Measurements from ENCODE around the gene ADISSP.
A peak's percentile ranks its signal among the peaks of the same experiment; 100 is the strongest.

Gene ADISSP

GRCh38 chr20:3744806-3745685 lies 22.5 kb downstream of the ADISSP start:
- Histone ChIP-seq H3K4me3 (no peak overlapping the region), H3K27ac (no peak overlapping the region), H3K27me3 (peaks cover 0 to 3% (median 0%) of the 10 kb centered on the region in 11 experiments; a peak in 1 of 22 replicates), H3K4me1 (peaks cover 0 to 17% (median 7%) of the 10 kb centered on the region in 10 experiments; a peak in 13 of 20 replicates), H3K9me3 (replicated peaks in 1 of 11) (no peaks in the 10 kb centered on the region), H3K36me3 (0 out of 22 replicates have a peak, but pooled peaks cover 0 to under 1% (median 0%) of the 10 kb centered on the region in 11 experiments), H3K4me2 (peak overlapping the region; percentile 10 to 54 (median 41); a peak in 16 of 22 replicates), H4K20me1 (peaks cover 0 to 29% (median 6%) of the 10 kb centered on the region in 11 experiments; a peak in 7 of 22 replicates), H3K9ac (no peak overlapping the region)
- TF ChIP-seq Cebpa-rat (IDR thresholded peaks at IDR 0.05), result no peak

DNA sequence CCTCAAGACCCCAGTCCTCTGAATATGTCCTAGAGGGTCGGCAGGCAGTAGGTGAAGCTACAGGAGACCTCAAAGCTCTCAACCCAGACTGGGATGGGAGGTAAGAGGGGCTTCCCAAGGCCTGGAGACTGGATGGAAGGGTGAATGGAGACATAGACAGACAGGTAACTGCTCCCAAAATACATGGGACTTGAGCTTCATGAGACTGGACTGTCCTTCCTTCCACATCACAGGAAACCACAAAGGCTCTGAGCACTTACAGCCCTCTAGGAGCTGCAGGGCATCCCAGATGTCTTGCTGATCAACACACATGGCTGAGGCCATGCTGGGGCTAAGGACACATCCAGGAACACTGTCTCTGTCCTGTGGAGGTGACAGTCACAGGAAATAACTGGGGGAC lies 23.5 kb downstream of the ADISSP start:
- H3K4me1 ChIP-seq, result peaks cover 5 to 28% (median 8%) of the 10 kb centered on the region in 10 experiments; a peak in 14 of 20 replicates
- H3K27me3 ChIP-seq, result peaks cover 0 to 3% (median 0%) of the 10 kb centered on the region in 11 experiments; a peak in 1 of 22 replicates
- H3K4me2 ChIP-seq, result peak overlapping the region in 2 of 11 experiments; percentile 41 to 48; a peak in 1 of 22 replicates
- H3K27ac ChIP-seq, result no peak overlapping the region
- no peaks in the 10 kb centered on the region for H3K36me3 ChIP-seq
- peaks cover 0 to 19% (median 0%) of the 10 kb centered on the region in 11 experiments; a peak in 6 of 22 replicates for H4K20me1 ChIP-seq
- no peak overlapping the region for H3K4me3 ChIP-seq
- no peak for TF ChIP-seq Cebpa-rat (IDR thresholded peaks at IDR 0.05)
- no peak overlapping the region for H3K9ac ChIP-seq
- H3K9me3 ChIP-seq (replicated peaks in 1 of 11), result no peaks in the 10 kb centered on the region

DNA sequence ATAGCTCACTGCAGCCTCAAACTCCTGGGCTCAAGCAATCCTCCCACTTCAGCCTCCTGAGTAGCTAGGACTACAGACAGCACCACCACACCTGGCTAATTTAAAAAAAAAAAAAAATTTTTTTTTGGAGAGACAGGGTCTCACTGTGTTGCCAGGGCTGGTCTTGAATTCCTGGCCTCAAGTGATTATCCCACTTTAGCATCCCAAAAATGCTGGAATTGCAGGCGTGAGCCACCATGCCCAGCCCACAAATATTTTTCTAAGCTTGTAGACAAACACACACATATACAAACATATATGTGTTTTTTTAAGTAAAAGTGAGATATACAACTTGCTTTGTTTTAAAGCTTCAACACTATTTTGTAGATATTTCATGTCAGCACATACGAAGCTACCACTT lies 24.3 kb downstream of the ADISSP start:
- Histone ChIP-seq H4K20me1 (peaks cover 0 to 11% (median 0%) of the 10 kb centered on the region in 11 experiments; a peak in 5 of 22 replicates), H3K4me3 (no peak overlapping the region), H3K27ac (no peak overlapping the region), H3K9ac (no peak overlapping the region), H3K9me3 (replicated peaks in 1 of 11) (no peaks in the 10 kb centered on the region), H3K36me3 (no peaks in the 10 kb centered on the region), H3K4me1 (peaks cover 5 to 28% (median 8%) of the 10 kb centered on the region in 10 experiments; a peak in 14 of 20 replicates), H3K4me2 (no peak overlapping the region), H3K27me3 (peaks cover 0 to 3% (median 0%) of the 10 kb centered on the region in 11 experiments; a peak in 1 of 22 replicates)
- no peak for TF ChIP-seq Cebpa-rat (IDR thresholded peaks at IDR 0.05)

GRCh38 chr20:3741836-3742458 lies 25.6 kb downstream of the ADISSP start:
- no peak for TF ChIP-seq Cebpa-rat (IDR thresholded peaks at IDR 0.05)
- Histone ChIP-seq H3K4me1 (peaks cover 5 to 28% (median 8%) of the 10 kb centered on the region in 10 experiments; a peak in 14 of 20 replicates), H4K20me1 (no peaks in the 10 kb centered on the region), H3K36me3 (no peaks in the 10 kb centered on the region), H3K4me2 (no peak overlapping the region), H3K4me3 (no peak overlapping the region), H3K9me3 (replicated peaks in 1 of 11) (no peaks in the 10 kb centered on the region), H3K27me3 (peaks cover 0 to 3% (median 0%) of the 10 kb centered on the region in 11 experiments; a peak in 1 of 22 replicates), H3K9ac (no peak overlapping the region), H3K27ac (no peak overlapping the region)

DNA sequence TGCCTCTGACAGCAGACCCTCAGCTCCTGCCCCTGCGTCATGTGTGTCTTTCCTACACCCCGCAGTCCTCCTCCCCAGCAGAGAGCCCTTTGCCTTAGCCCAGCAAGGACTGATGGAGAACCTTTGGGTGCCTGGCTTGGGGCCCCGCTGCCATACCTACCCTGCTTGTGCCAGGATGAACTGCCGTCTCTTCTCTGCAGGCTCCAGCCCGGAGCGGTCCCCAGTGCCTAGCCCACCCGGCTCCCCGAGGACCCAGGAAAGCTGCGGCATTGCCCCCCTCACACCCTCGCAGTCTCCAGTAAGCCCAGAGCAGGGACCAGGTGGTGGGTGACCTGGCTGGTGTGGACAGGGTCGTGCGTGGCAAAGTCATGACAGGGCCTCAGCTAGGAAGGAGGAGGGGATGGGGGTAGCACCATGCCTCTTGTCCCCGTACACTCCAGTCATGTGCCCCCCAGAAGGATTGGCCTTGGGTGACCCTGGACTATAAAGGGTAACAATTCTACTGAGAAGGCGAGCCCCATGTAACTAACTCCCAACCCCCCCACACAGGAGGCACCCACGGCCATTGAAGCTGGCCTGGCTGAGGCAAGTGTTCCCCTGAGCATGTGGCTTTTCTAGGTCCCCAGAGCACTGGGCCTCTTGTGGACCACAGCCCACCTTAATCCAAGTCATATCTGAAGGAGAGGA lies 26.8 kb downstream of the ADISSP start:
- H3K36me3 ChIP-seq, result no peaks in the 10 kb centered on the region
- H4K20me1 ChIP-seq, result no peaks in the 10 kb centered on the region
- no peaks in the 10 kb centered on the region for H3K9me3 ChIP-seq (replicated peaks in 1 of 11)
- H3K9ac ChIP-seq, result no peak overlapping the region
- no peak overlapping the region for H3K4me2 ChIP-seq
- no peak overlapping the region for H3K4me3 ChIP-seq
- TF ChIP-seq Cebpa-rat (IDR thresholded peaks at IDR 0.05), result no peak
- H3K27ac ChIP-seq, result no peak overlapping the region
- peaks cover 5 to 26% (median 7%) of the 10 kb centered on the region in 10 experiments; a peak in 14 of 20 replicates for H3K4me1 ChIP-seq
- H3K27me3 ChIP-seq, result peaks cover 0 to 3% (median 0%) of the 10 kb centered on the region in 11 experiments; a peak in 1 of 22 replicates

DNA sequence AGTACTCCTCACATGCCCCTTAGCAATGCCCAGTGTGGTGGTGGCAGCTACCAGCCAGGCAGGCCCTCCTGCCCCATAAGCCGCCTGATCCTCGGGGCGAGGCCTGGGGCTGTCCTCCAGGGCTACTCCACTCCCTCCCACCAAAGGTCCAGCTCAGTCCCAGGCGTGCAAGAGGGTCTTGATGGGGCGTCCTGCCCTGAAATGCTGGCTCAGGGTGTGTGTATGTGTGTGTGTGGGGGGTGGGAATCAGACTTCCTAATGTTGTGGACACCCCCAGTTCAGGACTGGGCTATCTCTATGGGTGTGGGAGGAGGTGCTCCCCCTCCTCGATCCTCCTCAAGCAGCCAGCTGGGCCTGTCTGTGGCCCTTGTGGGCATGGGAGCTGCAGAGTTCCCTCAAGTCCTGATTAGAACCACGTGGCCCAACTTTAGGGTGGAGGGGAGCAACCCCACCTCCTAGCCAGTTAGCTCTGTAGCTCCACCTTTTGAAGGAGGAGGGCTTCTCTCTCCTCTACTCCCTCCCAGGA lies 27.6 kb downstream of the ADISSP start:
- Histone ChIP-seq H3K9ac (peak overlapping the region in 3 of 11 experiments; percentile 19 to 60 (median 29); a peak in 6 of 22 replicates), H3K9me3 (replicated peaks in 1 of 11) (no peaks in the 10 kb centered on the region), H3K4me3 (no peak overlapping the region)

DNA sequence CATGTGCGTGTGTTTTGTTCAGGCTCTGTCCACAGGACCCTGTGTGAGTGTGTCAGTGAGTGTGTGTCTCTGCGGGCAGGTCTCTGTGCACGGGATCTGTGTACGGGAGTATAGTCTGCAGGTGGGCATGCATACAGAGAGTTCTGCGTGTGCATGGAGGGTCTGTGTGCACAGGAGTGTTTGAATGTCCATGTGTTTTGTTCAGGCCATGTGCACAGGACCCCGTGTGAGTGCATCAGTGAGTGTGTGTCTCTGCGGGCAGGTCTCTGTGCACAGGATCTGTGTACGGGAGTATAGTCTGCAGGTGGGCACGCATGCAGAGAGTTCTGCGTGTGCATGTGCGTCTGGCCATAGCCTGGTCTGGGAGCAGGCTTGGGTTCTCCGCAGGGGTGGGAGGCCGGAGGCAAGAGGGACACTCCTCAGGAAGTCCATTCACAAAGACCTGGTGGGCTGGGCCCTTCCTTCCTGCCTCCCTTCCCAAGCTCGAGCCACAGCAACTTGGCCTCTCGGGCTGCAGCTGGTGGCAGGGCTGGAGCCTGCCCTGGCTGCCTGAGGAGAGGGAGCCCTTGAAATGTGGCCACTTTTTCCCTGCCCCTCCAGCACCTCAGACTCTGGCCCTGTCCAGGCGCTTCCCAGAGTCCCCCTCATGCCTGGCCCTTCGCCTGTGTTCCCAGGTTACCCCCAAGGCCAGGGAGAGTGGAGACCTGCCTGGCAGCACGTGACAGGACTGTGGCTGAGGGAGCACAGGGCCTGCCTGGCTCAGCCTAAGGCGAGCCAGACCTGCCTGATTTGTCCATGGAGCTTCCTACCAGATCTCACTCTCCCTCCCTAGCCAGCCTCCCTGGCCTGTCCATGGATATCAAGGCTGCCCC lies 28.3 kb downstream of the ADISSP start:
- Histone ChIP-seq H3K27me3 (peaks cover 0 to 4% (median 0%) of the 10 kb centered on the region in 11 experiments; a peak in 1 of 22 replicates), H3K4me1 (peaks cover 0 to 13% (median under 1%) of the 10 kb centered on the region in 10 experiments; a peak in 8 of 20 replicates), H3K9ac (peak overlapping the region in 3 of 11 experiments; percentile 19 to 60 (median 29); a peak in 5 of 22 replicates), H3K4me2 (peak overlapping the region in 2 of 11 experiments; percentile 13 to 42; a peak in 3 of 22 replicates), H4K20me1 (no peaks in the 10 kb centered on the region), H3K36me3 (no peaks in the 10 kb centered on the region), H3K9me3 (replicated peaks in 1 of 11) (no peaks in the 10 kb centered on the region), H3K4me3 (no peak overlapping the region), H3K27ac (peak overlapping the region in 1 of 11 experiments; percentile 3; a peak in 2 of 22 replicates)
- TF ChIP-seq Cebpa-rat (IDR thresholded peaks at IDR 0.05), result no peak

More for the DNA sequence above, 27.6 kb downstream of the ADISSP start:
- H3K27ac ChIP-seq, result peak overlapping the region in 1 of 11 experiments; percentile 3; a peak in 1 of 22 replicates
- no peak for TF ChIP-seq Cebpa-rat (IDR thresholded peaks at IDR 0.05)
- H3K4me2 ChIP-seq, result peak overlapping the region in 2 of 11 experiments; percentile 13 to 42; a peak in 3 of 22 replicates
- peaks cover 0 to 3% (median 0%) of the 10 kb centered on the region in 11 experiments; a peak in 1 of 22 replicates for H3K27me3 ChIP-seq
- peaks cover 0 to 18% (median 1%) of the 10 kb centered on the region in 10 experiments; a peak in 6 of 20 replicates for H3K4me1 ChIP-seq
- H3K36me3 ChIP-seq, result no peaks in the 10 kb centered on the region
- no peaks in the 10 kb centered on the region for H4K20me1 ChIP-seq

All from BLaER1 treated with 17β-estradiol and CSF1 and Interleukin-3, amounts not matched to agents 10 nM and 100 nM (cell line).